Right lobe of liver (tissue), 4 donors: ENCODE data around the gene MTHFD2.

Experiments
- CTCF ChIP-seq, 4 donors: fragments of 200-600 bp in 3 of 4; fragments of 450-650 bp in 1 of 4; IDR thresholded peaks; one replicate each; pipeline versions ENCODE4 v1.5.1 to v1.8.0; 2016 to 2022; ENCODE audit warnings: antibody characterized with exemption in 4 of 4, mild to moderate bottlenecking in 2 of 4
- POLR2A ChIP-seq: fragments of 450-650 bp; IDR thresholded peaks from one replicate; pipeline ENCODE4 v1.6.1; 2017; ENCODE audit warnings: antibody characterized with exemption, mild to moderate bottlenecking
- donor health status: DM: no; HTN: no; CAD: no.
- donor health status: DM: no; HTN: no; CAD: no.
- donor health status: DM: no; HTN: yes; CAD: no.

GRCh38 chr2:74194799-74195198, 3.6 kb upstream of the MTHFD2 start:
- TF ChIP-seq CTCF (IDR thresholded peaks at IDR 0.05) (no peak), POLR2A (no peak)
